ENCODE results near the gene KRTAP6-3. TPM values are rescaled to one million over a fixed set of nuclear protein-coding genes. Genes with fewer than 3 reads are reported as not detected.

KRTAP6-3 gene
- total and polyA plus RNA-seq, 2 of the 8 experiments (the other 6 are each of a cell fraction or from before 2014, with no cell fraction given), result not detected

DNA sequence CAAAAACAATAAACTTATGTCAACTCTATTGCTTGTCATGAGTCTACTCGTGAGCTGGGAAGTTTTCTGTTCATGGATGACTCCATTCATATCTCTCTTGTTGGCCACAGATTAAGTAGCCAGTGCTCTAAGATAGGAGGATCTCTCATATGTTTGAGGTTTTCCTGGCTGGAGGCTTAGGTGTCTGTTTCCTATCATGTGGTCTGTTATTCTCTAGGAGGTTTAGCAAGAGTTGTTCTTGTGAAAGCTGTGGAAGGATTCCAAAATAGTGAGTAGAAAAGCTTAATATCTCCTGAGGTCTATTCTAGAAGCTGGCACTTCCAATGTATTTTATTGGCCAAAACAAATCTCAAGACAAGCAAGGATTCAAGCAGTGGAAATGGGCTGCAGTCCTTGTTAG, 37.0 kb downstream of the KRTAP6-3 start (continued):
- TF ChIP-seq, protein P1, sequence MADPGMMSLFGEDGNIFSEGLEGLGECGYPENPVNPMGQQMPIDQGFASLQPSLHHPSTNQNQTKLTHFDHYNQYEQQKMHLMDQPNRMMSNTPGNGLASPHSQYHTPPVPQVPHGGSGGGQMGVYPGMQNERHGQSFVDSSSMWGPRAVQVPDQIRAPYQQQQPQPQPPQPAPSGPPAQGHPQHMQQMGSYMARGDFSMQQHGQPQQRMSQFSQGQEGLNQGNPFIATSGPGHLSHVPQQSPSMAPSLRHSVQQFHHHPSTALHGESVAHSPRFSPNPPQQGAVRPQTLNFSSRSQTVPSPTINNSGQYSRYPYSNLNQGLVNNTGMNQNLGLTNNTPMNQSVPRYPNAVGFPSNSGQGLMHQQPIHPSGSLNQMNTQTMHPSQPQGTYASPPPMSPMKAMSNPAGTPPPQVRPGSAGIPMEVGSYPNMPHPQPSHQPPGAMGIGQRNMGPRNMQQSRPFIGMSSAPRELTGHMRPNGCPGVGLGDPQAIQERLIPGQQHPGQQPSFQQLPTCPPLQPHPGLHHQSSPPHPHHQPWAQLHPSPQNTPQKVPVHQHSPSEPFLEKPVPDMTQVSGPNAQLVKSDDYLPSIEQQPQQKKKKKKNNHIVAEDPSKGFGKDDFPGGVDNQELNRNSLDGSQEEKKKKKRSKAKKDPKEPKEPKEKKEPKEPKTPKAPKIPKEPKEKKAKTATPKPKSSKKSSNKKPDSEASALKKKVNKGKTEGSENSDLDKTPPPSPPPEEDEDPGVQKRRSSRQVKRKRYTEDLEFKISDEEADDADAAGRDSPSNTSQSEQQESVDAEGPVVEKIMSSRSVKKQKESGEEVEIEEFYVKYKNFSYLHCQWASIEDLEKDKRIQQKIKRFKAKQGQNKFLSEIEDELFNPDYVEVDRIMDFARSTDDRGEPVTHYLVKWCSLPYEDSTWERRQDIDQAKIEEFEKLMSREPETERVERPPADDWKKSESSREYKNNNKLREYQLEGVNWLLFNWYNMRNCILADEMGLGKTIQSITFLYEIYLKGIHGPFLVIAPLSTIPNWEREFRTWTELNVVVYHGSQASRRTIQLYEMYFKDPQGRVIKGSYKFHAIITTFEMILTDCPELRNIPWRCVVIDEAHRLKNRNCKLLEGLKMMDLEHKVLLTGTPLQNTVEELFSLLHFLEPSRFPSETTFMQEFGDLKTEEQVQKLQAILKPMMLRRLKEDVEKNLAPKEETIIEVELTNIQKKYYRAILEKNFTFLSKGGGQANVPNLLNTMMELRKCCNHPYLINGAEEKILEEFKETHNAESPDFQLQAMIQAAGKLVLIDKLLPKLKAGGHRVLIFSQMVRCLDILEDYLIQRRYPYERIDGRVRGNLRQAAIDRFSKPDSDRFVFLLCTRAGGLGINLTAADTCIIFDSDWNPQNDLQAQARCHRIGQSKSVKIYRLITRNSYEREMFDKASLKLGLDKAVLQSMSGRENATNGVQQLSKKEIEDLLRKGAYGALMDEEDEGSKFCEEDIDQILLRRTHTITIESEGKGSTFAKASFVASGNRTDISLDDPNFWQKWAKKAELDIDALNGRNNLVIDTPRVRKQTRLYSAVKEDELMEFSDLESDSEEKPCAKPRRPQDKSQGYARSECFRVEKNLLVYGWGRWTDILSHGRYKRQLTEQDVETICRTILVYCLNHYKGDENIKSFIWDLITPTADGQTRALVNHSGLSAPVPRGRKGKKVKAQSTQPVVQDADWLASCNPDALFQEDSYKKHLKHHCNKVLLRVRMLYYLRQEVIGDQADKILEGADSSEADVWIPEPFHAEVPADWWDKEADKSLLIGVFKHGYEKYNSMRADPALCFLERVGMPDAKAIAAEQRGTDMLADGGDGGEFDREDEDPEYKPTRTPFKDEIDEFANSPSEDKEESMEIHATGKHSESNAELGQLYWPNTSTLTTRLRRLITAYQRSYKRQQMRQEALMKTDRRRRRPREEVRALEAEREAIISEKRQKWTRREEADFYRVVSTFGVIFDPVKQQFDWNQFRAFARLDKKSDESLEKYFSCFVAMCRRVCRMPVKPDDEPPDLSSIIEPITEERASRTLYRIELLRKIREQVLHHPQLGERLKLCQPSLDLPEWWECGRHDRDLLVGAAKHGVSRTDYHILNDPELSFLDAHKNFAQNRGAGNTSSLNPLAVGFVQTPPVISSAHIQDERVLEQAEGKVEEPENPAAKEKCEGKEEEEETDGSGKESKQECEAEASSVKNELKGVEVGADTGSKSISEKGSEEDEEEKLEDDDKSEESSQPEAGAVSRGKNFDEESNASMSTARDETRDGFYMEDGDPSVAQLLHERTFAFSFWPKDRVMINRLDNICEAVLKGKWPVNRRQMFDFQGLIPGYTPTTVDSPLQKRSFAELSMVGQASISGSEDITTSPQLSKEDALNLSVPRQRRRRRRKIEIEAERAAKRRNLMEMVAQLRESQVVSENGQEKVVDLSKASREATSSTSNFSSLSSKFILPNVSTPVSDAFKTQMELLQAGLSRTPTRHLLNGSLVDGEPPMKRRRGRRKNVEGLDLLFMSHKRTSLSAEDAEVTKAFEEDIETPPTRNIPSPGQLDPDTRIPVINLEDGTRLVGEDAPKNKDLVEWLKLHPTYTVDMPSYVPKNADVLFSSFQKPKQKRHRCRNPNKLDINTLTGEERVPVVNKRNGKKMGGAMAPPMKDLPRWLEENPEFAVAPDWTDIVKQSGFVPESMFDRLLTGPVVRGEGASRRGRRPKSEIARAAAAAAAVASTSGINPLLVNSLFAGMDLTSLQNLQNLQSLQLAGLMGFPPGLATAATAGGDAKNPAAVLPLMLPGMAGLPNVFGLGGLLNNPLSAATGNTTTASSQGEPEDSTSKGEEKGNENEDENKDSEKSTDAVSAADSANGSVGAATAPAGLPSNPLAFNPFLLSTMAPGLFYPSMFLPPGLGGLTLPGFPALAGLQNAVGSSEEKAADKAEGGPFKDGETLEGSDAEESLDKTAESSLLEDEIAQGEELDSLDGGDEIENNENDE (IDR thresholded peaks at IDR 0.05; ENCODE audit: insufficient replicate concordance, low read length), result no peak
- TF ChIP-seq ZNF274 (IDR thresholded peaks at IDR 0.05; ENCODE audit: borderline replicate concordance, extremely low read depth, low read length) (no peak), JUND (IDR thresholded peaks at IDR 0.05; ENCODE audit: low read length) (no peak), TBP (IDR thresholded peaks at IDR 0.05; ENCODE audit: low read depth, low read length) (no peak), ASH2L (IDR thresholded peaks at IDR 0.05; ENCODE audit: low read length) (no peak), BCL11A (IDR thresholded peaks at IDR 0.05; ENCODE audit: low read depth in 2 of 2, low read length in 2 of 2) (no peak), CREB1 (IDR thresholded peaks at IDR 0.05) (no peak), SUZ12 (IDR thresholded peaks at IDR 0.05; ENCODE audit: low read length) (no peak), FOSL1 (IDR thresholded peaks at IDR 0.05; ENCODE audit: insufficient read depth, low read depth, low read length) (no peak)

Data from H1 (cell line).